K562 (cell line): ENCODE measurements around the gene HTR3C.

Source experiments
- CBFB ChIP-seq: sonication (generic); formaldehyde crosslinking; IDR thresholded peaks from 2 replicates; pipeline ENCODE4 v1.4.0; 2020; ENCODE audit warnings: mild to moderate bottlenecking, missing genetic modification reagents
- CBX8 ChIP-seq: fragments of 200-600 bp; sonication (generic); IDR thresholded peaks from 2 replicates; pipeline ENCODE4 v1.6.1; 2012; ENCODE audit warnings: borderline replicate concordance, mixed run types, low read depth, mild to moderate bottlenecking, moderate library complexity, mixed read lengths, low read length, control low read depth, inconsistent platforms; ENCODE audit not compliant: poor library complexity, severe bottlenecking; ENCODE audit errors: extremely low read depth
- CTCF ChIP-seq, 3 experiments: IDR thresholded peaks in 2 of 3; conservative IDR thresholded peaks in 1 of 3; 2 replicates each; pipeline ENCODE4 v1.5.1; 2011 to 2012; ENCODE audit warnings: low read length in 3 of 3, mild to moderate bottlenecking in 3 of 3, control low read depth in 2 of 3, improper control_type of control experiment in 1 of 3, inconsistent platforms in 1 of 3, low read depth in 1 of 3, mixed read lengths in 1 of 3, moderate library complexity in 1 of 3; ENCODE audit not compliant: insufficient read depth in 2 of 3
- E2F5 ChIP-seq: sonication (generic); formaldehyde crosslinking; IDR thresholded peaks from 2 replicates; pipeline ENCODE4 v1.8.0; 2022; ENCODE audit warnings: mild to moderate bottlenecking, missing genetic modification reagents
- ELF1 ChIP-seq: fragments of 200-800 bp; sonication (Bioruptor generic); IDR thresholded peaks from 2 replicates; pipeline ENCODE4 v1.6.1; 2016; ENCODE audit warnings: missing genetic modification characterization, missing compliant biosample characterization
- PHB ChIP-seq: fragments of 250-450 bp; sonication (Bioruptor Pico); IDR thresholded peaks from 2 replicates; pipeline ENCODE4 v1.5.0; 2021
- SIX5 ChIP-seq, 2 experiments: IDR thresholded peaks; 2 replicates each; pipeline ENCODE4 v1.6.1; 2011; ENCODE audit warnings: low read length in 2 of 2, borderline replicate concordance in 1 of 2, low read depth in 1 of 2, mild to moderate bottlenecking in 1 of 2, moderate library complexity in 1 of 2; ENCODE audit not compliant: insufficient read depth in 1 of 2
- SRF ChIP-seq, 2 experiments: fragments of 250-450, 450-650 bp in 1 of 2; sonication (Bioruptor Pico) in 1 of 2; sonication (generic) in 1 of 2; formaldehyde crosslinking; IDR thresholded peaks; 2 replicates each; pipeline versions ENCODE4 v1.5.0 to v1.5.1; 2020 to 2022; ENCODE audit warnings: mild to moderate bottlenecking in 1 of 2, missing genetic modification reagents in 1 of 2
- ZHX1 ChIP-seq: fragments of 150-350 bp; conservative IDR thresholded peaks from 2 replicates; pipeline ENCODE4 v1.6.1; 2014; ENCODE audit warnings: low read length
- ZNF408 ChIP-seq: fragments of 250-450 bp; sonication (Bioruptor Pico); IDR thresholded peaks from 2 replicates; pipeline ENCODE4 v1.4.0; 2020; ENCODE audit warnings: low read depth, mild to moderate bottlenecking, moderate library complexity
- TF ChIP-seq, protein P1 (sequence below), 3 experiments: fragments of 200-800 bp in 1 of 3; sonication (Bioruptor generic) in 1 of 3; sonication (generic) in 1 of 3; formaldehyde crosslinking in 1 of 3; IDR thresholded peaks; 2 replicates each; pipeline versions ENCODE4 v1.6.1 to v1.8.0; 2016 to 2022; ENCODE audit warnings: mild to moderate bottlenecking in 2 of 3, missing compliant biosample characterization in 2 of 3, missing genetic modification characterization in 2 of 3, missing genetic modification reagents in 1 of 3
- TF ChIP-seq, protein P2 (sequence below), 2 experiments: fragments of 450-650 bp in 1 of 2; sonication (generic) in 1 of 2; formaldehyde crosslinking in 1 of 2; IDR thresholded peaks in 1 of 2; conservative IDR thresholded peaks in 1 of 2; 2 replicates each; pipeline versions ENCODE4 v1.6.1 to v1.8.1; 2016 to 2023; ENCODE audit warnings: mild to moderate bottlenecking in 2 of 2, moderate library complexity in 2 of 2, inconsistent platforms in 1 of 2, missing genetic modification reagents in 1 of 2

DNA sequence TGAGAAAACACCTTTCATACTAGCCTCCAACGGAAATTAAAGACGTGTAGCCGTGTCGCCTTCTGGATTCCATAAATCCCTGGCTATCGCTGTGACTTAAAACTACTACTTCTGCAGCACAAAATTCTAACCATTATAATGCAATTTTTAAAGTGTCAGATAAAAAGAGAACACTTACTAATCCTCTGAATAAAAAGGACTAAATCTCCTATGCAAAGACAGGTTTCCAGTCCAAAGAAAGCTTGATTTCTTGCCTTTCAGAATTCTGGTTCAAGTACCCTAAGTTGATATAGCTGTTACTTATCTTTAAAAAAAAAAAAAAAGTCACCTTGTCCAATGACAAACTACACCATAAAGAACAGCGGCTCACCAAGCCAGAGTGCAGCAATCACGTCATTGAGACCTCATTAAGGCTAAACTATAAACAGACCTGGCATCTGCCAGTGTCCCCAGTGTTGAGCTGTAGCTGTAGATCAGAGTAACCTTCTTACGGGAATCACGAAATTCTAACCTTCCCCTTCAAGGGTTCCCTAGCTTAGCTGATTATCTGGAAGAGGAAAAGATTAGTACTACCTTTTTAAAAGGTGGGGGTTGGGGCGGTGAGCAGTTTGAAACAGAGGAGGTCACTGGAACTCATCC, 37.3 kb upstream of the HTR3C start:
- TF ChIP-seq, protein P1, sequence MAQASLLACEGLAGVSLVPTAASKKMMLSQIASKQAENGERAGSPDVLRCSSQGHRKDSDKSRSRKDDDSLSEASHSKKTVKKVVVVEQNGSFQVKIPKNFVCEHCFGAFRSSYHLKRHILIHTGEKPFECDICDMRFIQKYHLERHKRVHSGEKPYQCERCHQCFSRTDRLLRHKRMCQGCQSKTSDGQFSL (CRISPR knock-in tag; IDR thresholded peaks at IDR 0.05): no peak
- TF ChIP-seq, protein P1 (tag; IDR thresholded peaks at IDR 0.05): no peak
- TF ChIP-seq ELF1 (tag) (no peak), ZHX1 (no peak), SIX5 (IDR thresholded peaks at IDR 0.05; ENCODE audit: borderline replicate concordance in 1 of 2, insufficient read depth in 1 of 2, low read depth in 1 of 2, low read length in 2 of 2) (no peak), CTCF (IDR thresholded peaks at IDR 0.05 in 2 of 3, conservative IDR thresholded peaks at IDR 0.05 in 1 of 3; ENCODE audit: insufficient read depth in 2 of 3, low read depth in 1 of 3, low read length in 3 of 3) (no peak), CBFB (CRISPR knock-in tag) (no peak), E2F5 (CRISPR knock-in tag) (no peak), PHB (CRISPR knock-in tag) (no peak), ZNF408 (CRISPR knock-in tag) (no peak), CBX8 (no peak), SRF (CRISPR knock-in tag; IDR thresholded peaks at IDR 0.05) (no peak)
- TF ChIP-seq, protein P2, sequence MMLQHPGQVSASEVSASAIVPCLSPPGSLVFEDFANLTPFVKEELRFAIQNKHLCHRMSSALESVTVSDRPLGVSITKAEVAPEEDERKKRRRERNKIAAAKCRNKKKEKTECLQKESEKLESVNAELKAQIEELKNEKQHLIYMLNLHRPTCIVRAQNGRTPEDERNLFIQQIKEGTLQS (IDR thresholded peaks at IDR 0.05): no peak; the same call in 1 of the 2 replicates
- TF ChIP-seq, protein P2 (CRISPR knock-in tag; conservative IDR thresholded peaks at IDR 0.05): no peak
